HG02678 (cell line): ENCODE data around the gene FAF1.

Experiments
- ATAC-seq: cut with Tn5 transposase; IDR thresholded peaks from one replicate; pipeline ENCODE4 v1.9.1; 2021; ENCODE audit warnings: mild to moderate bottlenecking, moderate library complexity; ENCODE audit not compliant: unreplicated experiment

Gene FAF1

GRCh38 chr1:50452700-50453099 is 507.4 kb downstream of the FAF1 start:
- no peak for ATAC-seq

- no peak for ATAC-seq
These were observed 509.0 kb downstream of the FAF1 start for GRCh38 chr1:50450861-50451653.

GRCh38 chr1:50447961-50448360 is 512.1 kb downstream of the FAF1 start:
- ATAC-seq, result no peak

- ATAC-seq, result no peak
These were observed 518.9 kb downstream of the FAF1 start for GRCh38 chr1:50441183-50441582.

GRCh38 chr1:50438945-50439344 is 521.1 kb downstream of the FAF1 start:
- no peak for ATAC-seq

GRCh38 chr1:50436489-50436888 is 523.6 kb downstream of the FAF1 start:
- ATAC-seq, result no peak

- no peak for ATAC-seq
These were observed 530.1 kb downstream of the FAF1 start for GRCh38 chr1:50430010-50430405.

GRCh38 chr1:50427818-50428779 is 532.0 kb downstream of the FAF1 start:
- ATAC-seq, result no peak

GRCh38 chr1:50427086-50427817 is 532.8 kb downstream of the FAF1 start:
- ATAC-seq, result no peak

- ATAC-seq, result no peak
These were observed 533.4 kb downstream of the FAF1 start for GRCh38 chr1:50426702-50427085.

- ATAC-seq, result no peak
These were observed 533.9 kb downstream of the FAF1 start for GRCh38 chr1:50426108-50426700.

- no peak for ATAC-seq
These were observed 534.5 kb downstream of the FAF1 start for GRCh38 chr1:50425376-50426107.

- ATAC-seq, result no peak
These were observed 535.1 kb downstream of the FAF1 start for GRCh38 chr1:50424884-50425375.

- no peak for ATAC-seq
These were observed 535.8 kb downstream of the FAF1 start for GRCh38 chr1:50424045-50424883.

- ATAC-seq, result no peak
These were observed 536.4 kb downstream of the FAF1 start for GRCh38 chr1:50423670-50424000.

- no peak for ATAC-seq
These were observed 537.0 kb downstream of the FAF1 start, which contains the start of gene DMRTA2 for GRCh38 chr1:50422946-50423669. Gene DMRTA2, minus strand, starts transcription at chr1:50423443. Its CDS starts 1,907 bp downstream, at chr1:50421536.

GRCh38 chr1:50422675-50422945 is 537.5 kb downstream of the FAF1 start:
- ATAC-seq, result no peak

GRCh38 chr1:50421768-50422674 is 538.0 kb downstream of the FAF1 start:
- no peak for ATAC-seq
